Measurements from ENCODE around the gene GHRL. TPM values are rescaled to one million over a fixed set of nuclear protein-coding genes. Genes with fewer than 3 reads are reported as not detected.

Gene GHRL
- total RNA-seq, 1 donor from 2014 or later, result 0.35 TPM

- no peak overlapping the region for H3K27ac Mint-ChIP-seq (ENCODE audit: unreplicated experiment)
- DNase-seq (ENCODE audit: low read depth, low spot score), result no peak
- H3K9me3 Mint-ChIP-seq, result no peaks in the 10 kb centered on the region
- peaks cover 25% of the 10 kb centered on the region for H3K4me1 Mint-ChIP-seq
- H3K36me3 Mint-ChIP-seq (ENCODE audit: low read depth), result no peaks in the 10 kb centered on the region
- H3K27me3 Mint-ChIP-seq (ENCODE audit: low read depth), result peaks cover 37% of the 10 kb centered on the region
- H3K4me3 Mint-ChIP-seq, result peak overlapping the region; percentile 95
- TF ChIP-seq CTCF (conservative IDR thresholded peaks at IDR 0.05), result peak; percentile 34
Measured at GRCh38 chr3:10322352-10322710, 29.6 kb upstream of the GHRL start.

GRCh38 chr3:10321630-10322351 is 29.0 kb upstream of the GHRL start:
- Mint-ChIP-seq H3K4me3 (peak overlapping the region; percentile 95), H3K27ac (ENCODE audit: unreplicated experiment) (no peak overlapping the region)

GRCh38 chr3:10320320-10320677 is 27.6 kb upstream of the GHRL start:
- Mint-ChIP-seq H3K36me3 (ENCODE audit: low read depth) (no peaks in the 10 kb centered on the region), H3K4me1 (peaks cover 25% of the 10 kb centered on the region), H3K9me3 (no peaks in the 10 kb centered on the region), H3K4me3 (peak overlapping the region; percentile 95), H3K27ac (ENCODE audit: unreplicated experiment) (peak overlapping the region; percentile 87), H3K27me3 (ENCODE audit: low read depth) (peaks cover 17% of the 10 kb centered on the region)
- DNase-seq (ENCODE audit: low read depth, low spot score), result no peak
- no peak for TF ChIP-seq CTCF (conservative IDR thresholded peaks at IDR 0.05)

More at GRCh38 chr3:10321630-10322351, 29.0 kb upstream of the GHRL start:
- peaks cover 32% of the 10 kb centered on the region for H3K27me3 Mint-ChIP-seq (ENCODE audit: low read depth)
- H3K36me3 Mint-ChIP-seq (ENCODE audit: low read depth), result no peaks in the 10 kb centered on the region
- TF ChIP-seq CTCF (conservative IDR thresholded peaks at IDR 0.05), result no peak
- no peak for DNase-seq (ENCODE audit: low read depth, low spot score)
- no peaks in the 10 kb centered on the region for H3K9me3 Mint-ChIP-seq
- peaks cover 25% of the 10 kb centered on the region for H3K4me1 Mint-ChIP-seq

GRCh38 chr3:10319804-10320203 is 27.1 kb upstream of the GHRL start:
- Mint-ChIP-seq H3K4me3 (peak overlapping the region; percentile 95), H3K27me3 (ENCODE audit: low read depth) (peaks cover 12% of the 10 kb centered on the region), H3K4me1 (peaks cover 25% of the 10 kb centered on the region), H3K27ac (ENCODE audit: unreplicated experiment) (no peak overlapping the region), H3K9me3 (no peaks in the 10 kb centered on the region), H3K36me3 (ENCODE audit: low read depth) (no peaks in the 10 kb centered on the region)
- DNase-seq (ENCODE audit: low read depth, low spot score), result no peak
- TF ChIP-seq CTCF (conservative IDR thresholded peaks at IDR 0.05), result no peak

- H3K27ac Mint-ChIP-seq (ENCODE audit: unreplicated experiment), result no peak overlapping the region
- peak overlapping the region; percentile 87 for H3K4me3 Mint-ChIP-seq
- no peak for TF ChIP-seq CTCF (conservative IDR thresholded peaks at IDR 0.05)
- H3K27me3 Mint-ChIP-seq (ENCODE audit: low read depth), result peaks cover 6% of the 10 kb centered on the region
- no peaks in the 10 kb centered on the region for H3K9me3 Mint-ChIP-seq
- no peak for DNase-seq (ENCODE audit: low read depth, low spot score)
- peaks cover 2% of the 10 kb centered on the region for H3K36me3 Mint-ChIP-seq (ENCODE audit: low read depth)
- H3K4me1 Mint-ChIP-seq, result peaks cover 25% of the 10 kb centered on the region
Measured at GRCh38 chr3:10319251-10319650, 26.5 kb upstream of the GHRL start.
